HG03095 (cell line): ENCODE measurements around the gene ARL14.

ENCODE experiments used
- ATAC-seq: cut with Tn5 transposase; IDR thresholded peaks from one replicate; pipeline ENCODE4 v1.9.1; 2021; ENCODE audit warnings: moderate library complexity; ENCODE audit not compliant: unreplicated experiment

Gene ARL14

GRCh38 chr3:160676547-160677303 is at the start of gene ARL14:
Gene ARL14 (plus strand): TSS chr3:160677160. CDS start chr3:160677347, 187 bp downstream.
- ATAC-seq = no peak

GRCh38 chr3:160629491-160629890 is 47.5 kb upstream of the ARL14 start:
- no peak for ATAC-seq

- no peak for ATAC-seq
Measured at GRCh38 chr3:160633361-160634083, 43.4 kb upstream of the ARL14 start.

GRCh38 chr3:160635213-160635612 is 41.7 kb upstream of the ARL14 start:
- no peak for ATAC-seq

- no peak for ATAC-seq
Measured at GRCh38 chr3:160637086-160637485, 39.9 kb upstream of the ARL14 start.

- ATAC-seq = no peak
Measured at GRCh38 chr3:160638184-160638583, 38.8 kb upstream of the ARL14 start.

GRCh38 chr3:160641665-160642309 is 35.2 kb upstream of the ARL14 start:
- ATAC-seq = no peak

GRCh38 chr3:160643994-160644393 is 33.0 kb upstream of the ARL14 start:
- peak; percentile 75 for ATAC-seq

GRCh38 chr3:160644491-160644890 is 32.5 kb upstream of the ARL14 start:
- ATAC-seq = peak; percentile 12

GRCh38 chr3:160648701-160649100 is 28.3 kb upstream of the ARL14 start:
- ATAC-seq = no peak

GRCh38 chr3:160649596-160649995 is 27.4 kb upstream of the ARL14 start:
- ATAC-seq = no peak

GRCh38 chr3:160653512-160653911 is 23.4 kb upstream of the ARL14 start:
- no peak for ATAC-seq

- ATAC-seq = no peak
Measured at GRCh38 chr3:160660902-160661301, 16.1 kb upstream of the ARL14 start.

GRCh38 chr3:160661660-160662059 is 15.3 kb upstream of the ARL14 start:
- no peak for ATAC-seq

- peak; percentile 37 for ATAC-seq
Measured at GRCh38 chr3:160665231-160665630, 11.7 kb upstream of the ARL14 start.

- ATAC-seq = peak; percentile 76
Measured at GRCh38 chr3:160665784-160666526, 11.0 kb upstream of the ARL14 start.

- ATAC-seq = no peak
Measured at GRCh38 chr3:160667452-160667851, 9.5 kb upstream of the ARL14 start.

- ATAC-seq = no peak
Measured at GRCh38 chr3:160668454-160668853, 8.5 kb upstream of the ARL14 start.

GRCh38 chr3:160671231-160671630 is 5.7 kb upstream of the ARL14 start:
- peak; percentile 94 for ATAC-seq

GRCh38 chr3:160671995-160672394 is 5.0 kb upstream of the ARL14 start:
- no peak for ATAC-seq

GRCh38 chr3:160673188-160673587 is 3.8 kb upstream of the ARL14 start:
- ATAC-seq = no peak
